H1 (cell line): ENCODE data around the gene GNS.

Experiments used
- CHD1 ChIP-seq: IDR thresholded peaks from 2 replicates; pipeline ENCODE4 v1.6.1; 2012; ENCODE audit warnings: low read depth, low read length, improper control_type of control experiment
- E2F6 ChIP-seq: IDR thresholded peaks from 2 replicates; pipeline ENCODE4 v1.6.1; 2012; ENCODE audit warnings: inconsistent platforms
- EP300 ChIP-seq, 2 experiments: IDR thresholded peaks; 1 replicate in 1 of 2; 2 replicates in 1 of 2; pipeline ENCODE4 v1.6.1; 2011 to 2012; ENCODE audit warnings: low read depth in 2 of 2, low read length in 2 of 2, mild to moderate bottlenecking in 2 of 2, borderline replicate concordance in 1 of 2, inconsistent platforms in 1 of 2, moderate library complexity in 1 of 2
- RXRA ChIP-seq: IDR thresholded peaks from 2 replicates; pipeline ENCODE4 v1.6.1; 2011; ENCODE audit warnings: low read depth, mild to moderate bottlenecking, low read length, moderate library complexity; ENCODE audit not compliant: insufficient read depth
- TAF7 ChIP-seq: optimal IDR thresholded peaks from 2 replicates; pipeline ENCODE3; 2011; ENCODE audit warnings: low read depth, mild to moderate bottlenecking, inconsistent platforms, low read length, moderate library complexity, borderline replicate concordance
- YY1 ChIP-seq: IDR thresholded peaks from 2 replicates; pipeline ENCODE4 v1.6.1; 2011; ENCODE audit warnings: low read depth, mild to moderate bottlenecking, low read length

GRCh38 chr12:64798165-64798564, 39.0 kb upstream of the GNS start:
- no peak for TF ChIP-seq TAF7
- no peak for TF ChIP-seq RXRA
- TF ChIP-seq YY1: no peak
- no peak for TF ChIP-seq CHD1
- no peak for TF ChIP-seq E2F6
- no peak for TF ChIP-seq EP300 (IDR thresholded peaks at IDR 0.05; ENCODE audit: borderline replicate concordance in 1 of 2, low read depth in 2 of 2, low read length in 2 of 2)
